Ectodermal cell (in vitro differentiated cells): ENCODE data around the gene RAI14.

ENCODE experiments used
- H3K27ac ChIP-seq: 2 replicates; pipeline ENCODE4 v1.7.0; 2013; ENCODE audit warnings: mild to moderate bottlenecking, low read depth, low read length; ENCODE audit not compliant: insufficient read depth, poor library complexity, severe bottlenecking
- H3K27me3 ChIP-seq: 2 replicates; pipeline ENCODE4 v1.7.0; 2013; ENCODE audit warnings: mild to moderate bottlenecking, low read length; ENCODE audit not compliant: insufficient read depth, control insufficient read depth, poor library complexity, severe bottlenecking
- H3K36me3 ChIP-seq: one replicate; pipeline ENCODE4 v1.7.0; 2013; ENCODE audit warnings: low read length; ENCODE audit not compliant: control insufficient read depth, insufficient read depth
- H3K4me1 ChIP-seq: one replicate; pipeline ENCODE4 v1.7.0; 2013; ENCODE audit warnings: low read length; ENCODE audit not compliant: control insufficient read depth, insufficient read depth
- H3K4me3 ChIP-seq: 2 replicates; pipeline ENCODE4 v1.7.0; 2013; ENCODE audit warnings: low read depth, low read length, control low read depth; ENCODE audit not compliant: insufficient read depth
- H3K9me3 ChIP-seq: 2 replicates; pipeline ENCODE4 v1.7.0; 2013; ENCODE audit warnings: mild to moderate bottlenecking, low read length, moderate library complexity; ENCODE audit not compliant: control insufficient read depth
- WGBS, 2 experiments: methylation state at CpG; one replicate each; pipeline ENCODE4 v1.1.7; 2013; ENCODE audit warnings: missing lambda C conversion rate in 2 of 2; 5-methylcytosine and 5-hydroxymethylcytosine counted together

The RAI14 gene

DNA sequence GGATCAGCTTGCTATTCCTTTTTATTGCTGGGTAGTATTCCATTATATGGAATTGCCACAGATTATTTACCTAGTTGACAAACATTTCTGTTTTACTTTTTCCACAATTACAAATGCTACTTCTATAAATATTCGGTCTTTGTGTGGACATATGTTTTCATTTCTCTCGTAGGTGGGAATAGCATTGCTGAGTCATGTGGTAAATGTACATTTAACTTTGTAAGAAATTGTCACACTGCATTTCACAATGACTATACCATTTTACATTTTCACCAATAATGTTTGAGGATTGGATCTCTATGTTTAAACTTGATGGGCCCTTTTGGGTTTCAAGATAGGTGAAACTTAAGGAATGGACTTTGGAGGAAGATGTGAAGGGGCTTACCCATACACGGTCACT lies 19.7 kb downstream of the RAI14 start:
- H3K36me3 ChIP-seq, result no peaks in the 10 kb centered on the region
- WGBS, 2 experiments, result 99 to 100% methylated on average over 1 to 2 of the region's 3 CpGs

DNA sequence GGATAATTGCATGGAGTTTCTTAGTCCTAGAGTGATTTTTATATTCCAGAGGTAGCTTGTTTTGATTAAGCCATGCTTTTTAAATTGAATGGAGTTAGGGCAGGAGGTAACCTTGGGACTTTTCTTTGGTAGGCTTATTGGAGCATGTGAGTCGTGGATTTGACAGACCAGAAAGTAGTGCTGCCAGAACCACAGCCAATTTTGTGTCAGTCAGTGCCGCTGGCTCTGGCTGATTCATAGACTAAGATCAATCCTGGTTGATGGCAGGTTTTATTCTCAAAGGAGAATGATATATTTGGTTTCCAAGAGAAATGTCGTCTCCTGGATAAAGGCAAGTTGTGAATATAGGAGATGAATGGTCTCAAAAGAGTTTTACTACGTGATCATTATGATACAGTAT lies 20.3 kb downstream of the RAI14 start:
- Histone ChIP-seq H3K27me3 (no peaks in the 10 kb centered on the region), H3K4me3 (no peak overlapping the region), H3K4me1 (peaks cover 12% of the 10 kb centered on the region), H3K27ac (no peak overlapping the region), H3K36me3 (no peaks in the 10 kb centered on the region), H3K9me3 (no peaks in the 10 kb centered on the region)
- WGBS, 2 experiments, result 94 to 95% methylated on average over 4 of the region's 4 CpGs

More for the DNA sequence above, 19.7 kb downstream of the RAI14 start:
- no peaks in the 10 kb centered on the region for H3K9me3 ChIP-seq
- H3K27ac ChIP-seq, result no peak overlapping the region
- H3K4me1 ChIP-seq, result peaks cover 12% of the 10 kb centered on the region
- no peak overlapping the region for H3K4me3 ChIP-seq
- H3K27me3 ChIP-seq, result no peaks in the 10 kb centered on the region

DNA sequence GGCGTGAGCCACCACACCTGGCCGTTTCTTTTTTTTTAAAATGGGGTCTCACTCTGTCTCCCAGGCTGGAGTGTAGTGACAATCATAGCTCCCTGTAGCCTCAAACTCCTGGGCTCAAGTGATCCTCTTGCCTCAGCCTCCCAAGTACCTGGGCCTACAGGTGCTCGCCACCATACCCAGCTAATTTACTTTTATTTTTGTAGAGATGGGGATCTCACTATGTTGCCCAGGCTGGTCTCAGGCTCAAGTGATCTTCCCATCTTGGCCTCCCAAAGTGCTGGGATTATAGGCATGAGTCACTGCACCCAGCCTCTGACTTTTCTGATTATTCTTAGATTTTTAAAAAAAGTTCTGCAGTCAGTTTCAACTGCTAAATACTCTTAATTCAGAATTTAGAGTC lies 21.3 kb downstream of the RAI14 start:
- no peaks in the 10 kb centered on the region for H3K9me3 ChIP-seq
- H3K36me3 ChIP-seq, result no peaks in the 10 kb centered on the region
- no peak overlapping the region for H3K27ac ChIP-seq
- H3K27me3 ChIP-seq, result no peaks in the 10 kb centered on the region
- no peak overlapping the region for H3K4me3 ChIP-seq
- 92 to 94% methylated on average over 3 of the region's 3 CpGs for WGBS, 2 experiments
- H3K4me1 ChIP-seq, result peaks cover 8% of the 10 kb centered on the region

- Histone ChIP-seq H3K4me1 (peaks cover 13% of the 10 kb centered on the region), H3K36me3 (no peaks in the 10 kb centered on the region), H3K4me3 (no peak overlapping the region), H3K9me3 (no peaks in the 10 kb centered on the region), H3K27ac (no peak overlapping the region), H3K27me3 (no peaks in the 10 kb centered on the region)
- WGBS, 2 experiments, result 68 to 86% methylated on average over 2 of the region's 2 CpGs
These were observed 24.8 kb downstream of the RAI14 start for GRCh38 chr5:34680896-34681295.

DNA sequence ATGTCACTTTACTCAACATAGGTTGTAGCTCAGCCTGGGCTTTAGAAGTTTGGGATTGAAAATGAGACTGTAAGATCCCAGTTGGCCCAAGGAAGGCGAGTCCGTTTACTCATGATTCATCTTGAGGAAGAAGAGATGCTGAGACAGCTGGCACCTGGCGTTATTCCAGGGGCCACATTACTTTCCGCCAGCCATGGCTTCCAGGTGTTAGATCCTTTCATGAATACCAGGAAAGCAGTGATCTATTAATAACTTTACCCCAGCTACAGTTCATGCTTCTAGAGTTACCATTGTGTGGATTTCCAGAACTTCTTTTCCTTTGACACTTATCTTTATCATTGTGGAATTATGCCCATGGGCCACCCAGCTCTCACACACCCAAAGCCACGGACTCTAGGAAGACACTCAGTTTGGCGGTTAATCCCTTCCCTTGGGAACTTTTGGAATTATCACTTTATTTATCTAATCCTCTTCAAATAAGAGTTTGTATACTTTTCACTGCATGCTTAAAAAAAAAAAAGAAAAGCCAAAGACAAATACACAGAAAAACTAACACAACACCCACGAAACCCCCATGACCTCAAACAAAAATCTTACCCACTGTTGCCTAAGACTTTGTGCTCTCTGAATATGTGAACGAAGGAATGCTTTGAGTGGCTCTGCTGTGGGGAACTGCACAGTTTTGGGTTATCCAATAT lies 26.9 kb downstream of the RAI14 start:
- WGBS, 2 experiments, result 86 to 89% methylated on average over 8 of the region's 8 CpGs
- H3K4me1 ChIP-seq, result peaks cover 27% of the 10 kb centered on the region
- H3K27ac ChIP-seq, result no peak overlapping the region
- H3K27me3 ChIP-seq, result no peaks in the 10 kb centered on the region
- H3K4me3 ChIP-seq, result no peak overlapping the region
- H3K36me3 ChIP-seq, result no peaks in the 10 kb centered on the region
- H3K9me3 ChIP-seq, result no peaks in the 10 kb centered on the region

GRCh38 chr5:34684281-34684979 lies 28.3 kb downstream of the RAI14 start:
- H3K27ac ChIP-seq, result peak overlapping the region; percentile 70
- H3K9me3 ChIP-seq, result no peaks in the 10 kb centered on the region
- no peaks in the 10 kb centered on the region for H3K36me3 ChIP-seq
- 42 to 47% methylated on average over 4 of the region's 4 CpGs for WGBS, 2 experiments
- H3K27me3 ChIP-seq, result no peaks in the 10 kb centered on the region
- peaks cover 27% of the 10 kb centered on the region for H3K4me1 ChIP-seq
- H3K4me3 ChIP-seq, result no peak overlapping the region

GRCh38 chr5:34684980-34685352 lies 28.8 kb downstream of the RAI14 start:
- Histone ChIP-seq H3K27me3 (no peaks in the 10 kb centered on the region), H3K27ac (peak overlapping the region; percentile 70), H3K4me1 (peaks cover 28% of the 10 kb centered on the region), H3K9me3 (no peaks in the 10 kb centered on the region), H3K4me3 (no peak overlapping the region), H3K36me3 (no peaks in the 10 kb centered on the region)
- WGBS, 2 experiments, result 86 to 94% methylated on average over 4 of the region's 4 CpGs

DNA sequence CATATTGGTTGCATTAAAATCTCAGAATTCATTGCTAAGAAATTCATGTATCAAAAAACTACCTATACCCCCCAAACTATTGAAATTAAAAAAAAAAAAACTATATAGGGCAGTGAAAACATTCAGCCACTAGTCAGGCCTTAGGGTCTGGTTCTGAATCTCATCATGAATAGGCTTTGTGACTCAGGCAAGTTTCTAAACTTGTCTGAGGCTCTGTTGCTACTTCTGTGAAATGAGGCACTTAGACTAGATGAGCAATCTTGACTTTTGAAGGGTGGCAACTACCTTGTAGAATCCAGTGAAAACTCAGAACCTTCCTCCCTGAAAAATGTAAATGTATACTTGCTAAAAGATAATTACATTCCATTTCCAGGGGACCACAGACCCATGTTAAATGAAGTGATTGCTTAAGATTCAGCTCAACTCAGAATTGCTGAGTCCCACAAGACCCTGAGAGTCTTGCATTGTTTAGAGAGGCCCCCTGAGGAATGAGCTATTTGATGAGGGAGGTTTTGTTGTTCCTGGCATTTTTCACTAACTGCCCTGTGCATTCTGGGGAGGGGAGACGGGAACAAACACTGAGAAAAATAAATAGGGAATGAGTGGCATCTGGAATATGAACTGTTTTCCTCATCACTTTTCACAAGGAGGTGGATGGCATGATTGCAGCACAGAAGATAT lies 29.5 kb downstream of the RAI14 start:
- H3K4me3 ChIP-seq, result no peak overlapping the region
- no peaks in the 10 kb centered on the region for H3K9me3 ChIP-seq
- peak overlapping the region; percentile 84 for H3K27ac ChIP-seq
- no peaks in the 10 kb centered on the region for H3K36me3 ChIP-seq
- WGBS, 2 experiments, result 5 to 6% methylated on average over 1 of the region's 1 CpG
- no peaks in the 10 kb centered on the region for H3K27me3 ChIP-seq
- peaks cover 32% of the 10 kb centered on the region for H3K4me1 ChIP-seq

- H3K4me3 ChIP-seq, result no peak overlapping the region
- H3K27ac ChIP-seq, result no peak overlapping the region
- no peaks in the 10 kb centered on the region for H3K9me3 ChIP-seq
- peaks cover 32% of the 10 kb centered on the region for H3K4me1 ChIP-seq
- 84 to 85% methylated on average over 7 of the region's 7 CpGs for WGBS, 2 experiments
- H3K27me3 ChIP-seq, result no peaks in the 10 kb centered on the region
- H3K36me3 ChIP-seq, result no peaks in the 10 kb centered on the region
These were observed 30.7 kb downstream of the RAI14 start for GRCh38 chr5:34686762-34687268.
